Stomach (tissue), 4 donors: Measurements from ENCODE around the gene DPYD.

Experiments used
- CTCF ChIP-seq, 7 experiments: fragments of 450-650 bp in 4 of 7; fragments of 200-600 bp in 3 of 7; sonication (generic) in 3 of 7; IDR thresholded peaks; one replicate each; pipeline ENCODE4 v1.5.1; 2016 to 2019; ENCODE audit warnings: antibody characterized with exemption in 7 of 7, control low read depth in 2 of 7, mild to moderate bottlenecking in 1 of 7
- EP300 ChIP-seq: sonication (generic); formaldehyde crosslinking; IDR thresholded peaks from one replicate; pipeline ENCODE4 v1.6.1; 2017; ENCODE audit warnings: antibody characterized with exemption
- POLR2A ChIP-seq, 4 donors: fragments of 450-650 bp; IDR thresholded peaks; one replicate each; pipeline ENCODE4 v1.6.1; 2016; ENCODE audit warnings: antibody characterized with exemption in 4 of 4, control low read depth in 2 of 4, mild to moderate bottlenecking in 1 of 4, moderate library complexity in 1 of 4

DNA sequence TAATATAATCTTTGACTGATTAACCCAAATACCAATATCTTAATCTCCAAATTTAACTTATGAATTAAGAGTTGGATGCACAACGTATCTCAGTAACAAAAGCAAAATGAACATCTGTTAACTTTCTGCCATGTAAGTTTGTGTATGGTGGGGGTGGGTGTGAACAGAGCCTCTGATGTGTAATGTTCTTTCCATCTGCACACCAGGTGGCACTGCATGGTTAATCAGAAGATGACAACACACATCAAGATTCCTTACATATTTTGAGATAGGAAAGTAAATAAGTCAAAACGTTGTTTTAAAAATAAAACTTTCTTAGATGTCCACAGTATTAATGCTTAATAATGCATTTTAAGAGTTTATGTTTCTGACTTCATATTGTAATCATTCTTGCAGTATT, 251.9 kb downstream of the DPYD start:
- no peak for TF ChIP-seq CTCF (IDR thresholded peaks at IDR 0.05)
- no peak for TF ChIP-seq EP300
- no peak for TF ChIP-seq POLR2A (IDR thresholded peaks at IDR 0.05)
